HG02852 (cell line): ENCODE results near the gene WNT9A.

Experiments
- ATAC-seq: cut with Tn5 transposase; IDR thresholded peaks from one replicate; pipeline ENCODE4 v1.9.1; 2021; ENCODE audit warnings: mild to moderate bottlenecking, moderate library complexity; ENCODE audit not compliant: unreplicated experiment

The WNT9A gene

DNA sequence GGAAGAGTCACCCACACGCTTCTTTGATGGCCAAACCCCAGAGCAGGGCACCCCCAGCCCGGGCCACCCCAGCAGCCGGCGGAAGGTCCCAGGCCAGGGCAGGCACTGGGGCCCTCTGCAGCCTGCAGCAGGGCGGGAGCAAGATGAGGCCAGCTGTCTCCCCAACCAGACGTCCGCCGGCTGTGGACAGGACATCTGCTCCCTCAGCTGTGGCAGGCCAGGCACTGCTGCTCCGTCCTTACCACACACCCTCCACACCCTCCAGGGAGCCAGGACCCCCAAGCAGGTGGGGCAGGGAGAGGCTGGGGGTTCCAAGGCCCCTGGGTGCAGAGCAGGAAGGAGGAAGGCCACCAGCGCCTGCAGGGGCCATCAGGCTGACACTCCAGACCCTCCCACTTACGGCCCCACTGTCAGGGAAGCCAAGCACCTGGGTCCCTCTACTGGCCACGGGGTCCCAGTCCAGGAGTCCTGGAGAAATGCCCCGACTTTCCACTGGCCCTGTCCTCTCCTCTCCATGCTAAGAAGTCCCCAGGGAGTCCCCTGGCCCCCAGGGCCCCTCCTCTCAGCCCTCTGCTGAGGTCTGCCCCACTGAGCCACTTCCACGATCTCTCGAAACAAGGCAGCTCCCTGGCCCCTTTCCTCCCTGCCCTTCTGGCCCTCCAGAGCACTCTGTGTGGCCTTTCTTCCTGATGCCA, 5.6 kb downstream of the WNT9A start:
- ATAC-seq = no peak

DNA sequence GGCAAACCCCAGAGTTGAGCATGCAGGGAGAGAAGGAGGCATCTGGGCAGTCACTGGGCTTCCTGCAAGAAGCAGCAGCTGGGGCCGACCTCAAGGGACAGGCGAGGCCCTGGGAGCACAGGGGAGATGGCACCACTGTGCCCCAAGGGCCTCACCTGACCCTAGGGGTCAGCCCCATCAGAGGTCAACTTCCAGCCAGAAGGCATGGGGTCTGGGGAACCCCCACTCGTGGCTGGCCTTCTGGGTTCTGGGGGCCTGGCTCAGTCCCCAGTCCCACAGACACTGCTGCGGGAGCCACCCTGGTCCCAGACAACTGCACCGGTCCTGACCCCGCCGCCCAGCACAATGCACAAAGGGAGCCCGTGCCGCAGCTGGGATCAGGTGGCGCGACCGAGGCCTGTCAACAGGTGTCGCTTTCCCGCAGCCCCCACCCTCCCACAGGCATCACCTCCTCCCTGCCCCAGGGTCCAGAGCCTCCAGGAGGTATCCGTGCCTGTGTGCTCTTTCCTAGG, 6.2 kb downstream of the WNT9A start:
- no peak for ATAC-seq

DNA sequence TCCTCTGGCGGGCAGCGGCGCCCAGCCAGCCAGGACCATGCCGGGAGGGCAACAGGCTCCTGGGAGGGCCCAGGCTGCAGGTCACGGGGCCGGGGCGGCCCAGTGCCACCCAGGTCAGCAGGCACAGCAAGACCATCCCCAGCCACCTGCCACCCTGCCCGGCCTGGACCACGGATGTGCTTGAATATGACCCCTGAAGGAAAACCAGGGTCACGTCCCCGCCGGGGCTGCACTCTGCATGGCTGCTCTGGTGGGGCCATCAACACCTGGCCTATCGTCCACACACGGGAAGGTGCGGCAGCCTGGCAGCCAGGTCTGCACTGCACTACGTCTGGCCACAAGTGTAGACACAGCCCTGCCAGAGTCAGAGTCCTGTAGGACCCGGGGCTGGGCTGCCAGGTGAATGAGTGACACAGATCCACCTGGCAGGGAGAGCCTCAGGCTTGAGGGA, 6.9 kb downstream of the WNT9A start:
- ATAC-seq = no peak

DNA sequence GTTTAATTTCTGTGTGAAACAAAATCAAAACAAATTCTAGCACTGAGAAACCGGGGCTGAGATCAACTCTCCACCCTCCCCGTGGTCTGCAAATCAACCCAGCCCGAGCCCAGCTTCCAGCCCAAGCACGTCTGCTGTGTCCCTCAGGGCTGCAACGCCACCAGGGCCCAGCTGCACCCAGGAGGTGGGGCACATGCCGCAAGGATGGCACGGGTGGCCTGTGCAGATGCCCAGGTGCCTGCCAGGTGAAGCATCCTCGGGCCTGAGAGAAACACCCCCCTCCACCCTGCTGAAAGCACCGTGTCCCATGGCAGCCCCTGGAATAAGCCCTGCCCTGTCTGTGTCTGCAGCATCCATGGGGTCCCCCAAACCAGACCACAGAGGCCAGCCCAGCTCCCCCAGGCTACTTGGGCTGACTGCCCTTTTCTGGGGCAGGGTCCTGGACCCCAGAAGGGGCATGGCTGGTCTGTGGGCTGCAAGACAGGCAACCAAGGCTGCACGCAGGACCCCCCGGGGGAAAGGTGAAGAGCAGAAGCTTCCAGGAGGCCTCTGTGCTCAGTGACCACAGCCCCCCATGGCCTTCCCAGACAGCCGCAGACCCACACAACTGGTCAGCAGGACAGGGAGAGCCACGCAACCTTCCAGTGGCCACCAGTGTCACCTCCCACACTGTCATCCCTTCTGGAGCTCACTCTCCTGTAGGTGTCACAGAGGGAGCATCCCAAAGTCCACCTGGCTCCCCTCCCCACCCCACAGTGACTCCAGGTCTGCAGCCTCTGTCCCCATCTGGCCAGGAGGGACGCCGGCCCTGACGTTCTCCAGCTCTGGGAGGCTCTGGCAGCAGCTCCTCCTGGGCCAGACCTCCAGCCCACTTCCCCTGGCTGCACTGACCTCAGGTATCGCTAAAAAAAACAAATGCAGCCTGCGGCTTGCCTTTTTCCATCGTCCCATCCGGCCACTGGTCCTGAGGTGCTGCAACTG, 7.7 kb downstream of the WNT9A start:
- no peak for ATAC-seq

DNA sequence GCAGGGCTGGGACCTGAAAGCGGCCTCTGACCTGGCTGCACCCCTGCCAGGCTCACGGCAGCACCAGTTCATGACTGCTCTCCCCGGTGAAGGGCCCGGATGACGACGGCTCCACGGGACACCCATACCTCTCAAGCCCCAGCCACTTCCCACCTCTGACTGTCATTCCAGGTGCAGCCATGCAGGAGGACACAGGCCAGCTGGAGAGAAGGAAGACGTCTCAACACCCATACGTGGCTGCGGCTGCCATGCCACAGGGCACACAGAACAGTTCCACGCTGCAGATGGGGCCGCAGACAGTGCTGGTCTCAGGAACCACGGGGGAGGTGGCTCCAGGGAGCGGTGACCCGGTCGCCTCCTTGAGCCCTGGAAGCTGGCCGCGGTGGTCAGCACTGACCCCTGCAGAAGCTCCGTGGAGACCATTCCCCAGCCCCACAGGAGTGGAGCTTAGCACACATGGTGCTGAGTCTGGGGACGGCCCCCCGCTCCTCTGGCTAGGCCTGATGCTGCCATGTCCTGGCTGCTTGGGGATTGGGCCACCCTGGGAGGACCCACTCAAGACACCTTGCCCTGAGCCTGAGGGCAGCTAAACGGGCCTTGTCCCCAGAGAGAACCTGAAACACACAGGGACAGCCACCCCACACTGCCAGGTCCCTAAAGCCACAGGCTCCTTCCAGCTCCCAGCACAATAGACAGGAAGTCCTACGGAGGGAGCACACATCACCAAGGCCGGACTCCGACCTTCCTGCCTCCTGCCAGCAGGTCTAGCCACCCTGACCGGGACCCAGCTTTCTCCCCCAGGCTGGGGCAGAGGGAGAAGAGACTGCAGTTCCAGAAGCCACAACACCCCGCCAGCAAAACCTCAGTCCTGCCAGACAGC, 8.6 kb downstream of the WNT9A start:
- ATAC-seq = no peak

DNA sequence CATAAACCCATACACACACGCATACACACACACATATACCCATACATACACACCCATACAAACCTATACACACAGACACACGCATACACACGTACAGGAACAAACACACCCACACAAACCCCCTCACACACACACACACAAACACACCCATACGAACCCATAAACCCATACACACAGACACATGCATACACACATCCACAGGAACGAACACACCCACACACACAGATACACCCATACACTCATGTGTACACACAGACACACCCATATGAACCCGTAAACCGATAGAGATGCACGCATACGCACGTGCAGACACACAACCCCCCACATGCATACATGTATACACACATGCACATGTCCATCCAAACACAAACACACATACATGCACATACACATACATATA, 9.5 kb downstream of the WNT9A start:
- no peak for ATAC-seq

DNA sequence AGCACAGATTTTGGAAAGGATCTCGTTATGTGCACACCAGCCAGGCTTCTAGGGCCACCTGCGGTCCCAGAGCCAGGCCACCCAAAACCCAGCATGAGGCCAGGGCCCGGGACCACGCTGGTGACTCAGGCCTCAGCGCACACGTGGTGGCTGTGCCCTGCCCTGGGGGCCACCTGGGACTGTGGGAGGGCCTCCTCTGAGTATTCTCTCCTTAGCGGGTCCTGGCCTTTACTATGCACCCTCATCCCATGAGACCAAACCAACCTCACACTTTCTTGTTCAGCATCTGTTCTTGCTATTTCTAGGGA, 9.9 kb downstream of the WNT9A start:
- no peak for ATAC-seq

DNA sequence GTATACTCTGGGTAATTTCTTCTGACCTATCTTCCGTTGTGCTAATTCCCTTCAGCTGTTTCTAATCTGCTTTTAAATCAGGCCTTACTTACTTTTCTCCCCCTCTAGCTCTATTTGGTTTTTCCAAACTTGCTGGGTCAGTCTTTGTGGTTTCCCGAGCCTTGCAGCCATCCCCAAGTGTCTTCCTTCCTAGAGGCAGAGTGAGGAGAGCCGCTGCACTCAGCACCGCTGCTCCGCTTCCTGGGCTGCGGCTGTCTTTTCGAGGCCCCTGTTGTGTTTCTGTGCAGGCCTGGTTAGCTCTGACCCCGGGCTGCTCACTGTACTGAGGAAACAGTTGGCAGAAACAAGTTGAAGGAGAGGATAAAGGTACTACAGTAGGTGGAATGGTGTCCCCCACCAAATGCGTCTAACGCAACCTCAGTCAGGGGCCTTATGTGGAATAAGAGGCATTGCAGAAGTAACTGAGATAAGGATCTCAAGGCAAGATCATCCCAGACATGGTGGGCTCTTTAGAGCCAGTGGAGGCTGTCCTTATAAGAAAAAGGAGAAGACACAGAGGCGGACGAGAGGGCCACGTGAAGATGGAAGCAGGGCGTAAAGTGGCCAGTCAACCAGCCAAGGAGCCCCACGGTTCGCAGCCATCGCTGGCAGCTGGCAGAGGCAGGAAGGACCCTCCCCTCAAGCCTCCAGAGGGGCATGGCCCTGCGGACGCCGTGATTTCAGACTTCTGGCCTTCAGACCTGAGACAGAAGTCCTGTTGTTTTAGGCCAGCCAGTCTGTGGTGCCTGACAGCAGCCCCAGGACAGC, 10.5 kb downstream of the WNT9A start:
- ATAC-seq = no peak

DNA sequence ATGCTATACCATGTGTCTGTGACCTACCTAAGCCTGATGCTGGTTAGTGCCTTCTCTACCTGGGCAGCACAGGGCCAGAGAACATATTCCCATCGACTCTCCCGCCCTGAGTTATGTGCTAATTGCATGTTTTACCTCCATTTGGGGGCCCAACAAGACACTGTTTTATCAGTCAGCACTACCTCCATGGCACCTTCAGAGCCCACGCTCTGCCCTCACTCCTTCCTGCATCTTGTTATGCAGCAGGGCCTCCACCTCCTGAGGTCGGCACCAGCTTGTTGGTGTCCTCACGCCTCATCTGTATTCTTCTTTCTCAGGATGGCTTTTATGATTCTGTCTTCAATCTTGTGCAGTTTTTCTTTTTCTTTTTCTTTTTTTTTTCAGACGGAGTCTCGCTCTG, 11.9 kb downstream of the WNT9A start:
- ATAC-seq = no peak

DNA sequence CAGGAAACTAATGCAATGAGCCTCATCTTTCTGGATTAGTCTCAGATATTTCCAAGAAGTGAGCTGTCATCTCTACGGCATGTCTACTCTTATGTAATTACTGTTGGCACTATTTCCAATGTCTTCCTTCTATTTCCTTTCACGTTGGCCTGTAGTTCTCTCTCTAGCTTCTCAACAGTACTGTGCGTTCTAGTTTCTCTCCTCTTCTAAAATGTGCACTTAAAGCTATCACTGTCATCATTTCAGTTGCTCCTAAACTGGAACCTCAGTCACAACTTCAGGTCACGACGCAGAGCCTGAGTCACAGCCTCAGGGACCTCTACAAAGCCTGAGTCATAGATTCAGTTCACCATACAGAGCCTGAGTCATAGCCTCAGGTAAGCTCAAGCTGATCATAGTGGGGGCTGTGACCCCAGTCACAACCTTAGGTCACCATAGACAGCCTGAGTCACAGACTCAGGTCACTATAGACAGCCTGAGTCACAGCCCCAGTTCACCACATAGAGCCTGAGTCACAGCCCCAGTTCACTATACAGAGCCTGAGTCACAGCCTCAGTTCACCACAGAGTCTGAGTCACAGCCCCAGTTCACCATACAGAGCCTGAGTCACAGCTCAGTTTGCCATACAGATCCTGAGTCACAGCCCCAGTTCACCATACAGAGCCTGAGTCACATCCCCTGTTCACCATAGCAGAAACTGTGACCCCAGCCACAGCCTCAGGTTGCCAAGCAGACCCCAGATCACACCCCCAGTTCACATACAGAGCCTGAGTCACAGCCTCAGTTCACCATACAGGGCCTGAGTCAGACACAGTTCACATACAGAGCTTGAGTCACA, 13.0 kb downstream of the WNT9A start:
- no peak for ATAC-seq

DNA sequence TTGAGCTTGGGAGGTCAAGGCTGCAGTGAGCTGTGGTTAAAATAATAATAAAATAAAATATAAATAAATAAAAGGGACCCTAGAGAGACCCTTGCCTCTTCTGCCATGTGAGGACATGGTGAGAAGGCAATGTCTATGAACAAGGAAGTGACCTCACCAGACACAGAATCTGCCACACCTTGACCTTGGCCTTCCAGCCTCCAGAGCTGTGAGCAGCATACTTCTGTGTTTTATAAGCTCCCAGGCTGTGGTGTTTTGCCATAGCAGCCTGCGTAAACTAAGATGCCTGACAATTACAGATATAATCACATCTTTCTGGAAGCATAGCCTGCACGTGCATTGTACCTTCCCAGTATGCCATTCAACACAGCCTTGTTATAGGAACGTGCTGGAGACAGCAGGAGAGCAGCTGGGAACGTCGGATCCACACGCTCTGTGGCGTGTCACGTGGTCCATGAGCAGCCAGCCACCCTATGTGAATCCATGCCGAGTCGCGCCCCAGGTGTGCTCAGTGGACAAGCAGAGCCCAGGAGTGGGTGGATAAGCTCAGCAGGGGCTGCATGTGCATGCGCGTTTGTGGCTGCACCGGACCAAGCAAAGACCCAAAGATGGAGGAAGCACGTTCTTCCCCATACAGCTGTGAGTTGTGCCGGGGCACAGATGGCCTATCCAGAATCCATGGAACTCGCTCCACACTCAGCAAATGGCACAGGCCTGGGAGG, 17.8 kb downstream of the WNT9A start:
- no peak for ATAC-seq

DNA sequence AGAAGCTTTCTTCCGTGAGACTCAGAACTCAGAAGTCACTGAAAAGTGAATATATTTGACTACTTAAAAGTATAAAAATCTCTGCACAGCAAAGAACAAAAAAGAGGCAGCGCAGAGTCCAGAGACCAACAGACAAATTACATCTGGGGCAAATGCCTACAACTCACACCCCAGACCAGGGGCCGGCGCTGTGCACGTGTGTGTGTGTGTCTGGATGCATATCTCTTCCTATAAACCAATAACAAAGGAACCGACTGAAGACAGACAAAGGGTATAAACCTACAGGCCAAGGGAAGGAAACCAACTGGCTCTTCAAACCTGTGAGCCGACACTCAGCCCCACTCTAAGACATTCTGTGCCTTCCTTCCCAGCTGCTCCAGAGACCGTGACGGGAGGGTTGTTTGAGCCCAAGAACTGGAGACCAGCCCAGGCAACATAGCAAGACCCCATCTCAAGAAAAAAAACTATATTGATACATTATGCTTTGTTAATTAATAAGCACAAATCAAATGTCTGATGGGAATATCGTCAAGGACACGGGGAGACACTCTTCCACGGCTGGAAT, 18.8 kb downstream of the WNT9A start:
- no peak for ATAC-seq

DNA sequence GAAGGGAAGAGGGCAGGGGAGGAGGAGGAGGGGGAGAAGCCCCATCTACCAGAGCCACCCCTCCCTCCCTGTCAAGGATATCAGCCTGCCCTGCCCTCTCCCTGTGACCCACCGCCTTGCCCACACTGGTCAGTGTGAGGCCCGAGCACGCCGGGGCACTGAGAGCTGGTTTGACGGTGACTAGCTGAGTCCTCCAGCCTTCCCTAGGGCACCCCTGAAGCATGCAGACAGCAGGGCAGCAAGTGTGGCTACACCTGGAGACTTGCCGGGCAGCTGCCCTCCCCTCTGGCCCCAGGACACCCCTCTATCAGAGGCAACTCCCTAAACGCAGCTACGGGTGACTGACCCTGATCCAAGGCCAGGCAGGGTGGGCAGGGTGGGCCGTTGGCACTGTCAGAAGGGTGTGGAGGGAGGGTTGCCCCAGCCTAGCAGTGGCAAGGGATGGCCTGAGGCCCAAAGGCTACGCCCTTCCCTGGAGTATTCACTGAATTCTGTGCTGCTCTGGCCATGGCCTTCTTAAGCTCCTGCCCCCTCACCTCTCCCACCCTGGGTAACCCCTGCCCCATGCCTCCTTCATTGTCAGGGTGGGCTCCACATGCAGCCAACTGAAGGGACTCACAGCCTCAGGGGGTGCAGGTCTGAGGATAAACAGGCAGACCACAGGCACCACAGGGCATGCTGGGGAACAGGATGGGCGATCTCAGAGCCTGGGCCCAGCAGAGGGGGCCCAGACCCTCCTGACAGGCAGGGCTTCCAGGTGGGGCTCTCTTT, 19.6 kb downstream of the WNT9A start:
- no peak for ATAC-seq

DNA sequence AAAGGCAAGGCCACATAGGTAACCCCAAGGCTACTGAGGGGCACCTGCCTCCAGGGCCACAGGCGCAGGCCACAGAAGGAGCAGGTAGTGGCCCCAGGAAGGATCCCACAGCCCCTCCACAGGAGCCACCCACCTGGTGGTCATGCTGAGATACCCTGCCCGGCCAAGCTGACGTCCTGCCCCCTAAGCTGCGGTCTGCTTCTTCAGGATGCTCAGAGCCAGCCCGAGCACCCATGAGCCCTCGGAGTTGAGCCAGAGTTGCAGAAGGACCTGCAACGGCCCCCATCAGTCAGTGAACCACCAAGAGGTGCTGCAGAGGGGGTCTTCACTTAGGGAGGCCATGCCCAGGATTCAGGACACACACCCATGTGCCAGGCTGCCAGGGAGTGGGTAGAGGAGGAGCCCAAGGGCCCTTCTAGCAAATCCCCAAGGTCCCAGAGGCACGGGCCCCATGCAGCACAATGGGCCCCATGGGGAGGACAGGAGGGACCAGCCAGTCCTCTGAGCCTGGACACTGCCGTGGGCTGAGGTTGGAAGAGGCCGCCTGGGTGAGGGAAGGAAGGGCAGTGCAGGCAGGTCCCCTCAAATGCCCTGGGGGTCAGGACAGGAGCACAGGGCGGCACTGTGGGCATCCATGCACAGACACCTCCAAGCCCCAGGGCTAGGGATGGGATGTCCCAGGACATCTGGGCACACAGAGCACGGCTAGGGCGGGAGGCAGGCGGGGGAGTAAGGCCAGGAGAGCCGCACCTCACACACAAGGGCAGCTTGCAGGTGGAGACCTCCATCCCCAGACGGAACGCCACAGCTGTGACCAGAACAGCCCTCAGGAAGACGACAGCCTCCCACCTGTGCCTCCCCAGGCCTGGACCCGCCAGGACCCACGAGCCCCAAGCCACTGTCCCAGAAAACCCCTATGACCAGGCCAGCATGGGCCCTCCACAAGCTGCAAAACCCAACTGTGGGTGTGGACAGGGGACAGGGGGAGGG, 20.5 kb downstream of the WNT9A start:
- no peak for ATAC-seq

DNA sequence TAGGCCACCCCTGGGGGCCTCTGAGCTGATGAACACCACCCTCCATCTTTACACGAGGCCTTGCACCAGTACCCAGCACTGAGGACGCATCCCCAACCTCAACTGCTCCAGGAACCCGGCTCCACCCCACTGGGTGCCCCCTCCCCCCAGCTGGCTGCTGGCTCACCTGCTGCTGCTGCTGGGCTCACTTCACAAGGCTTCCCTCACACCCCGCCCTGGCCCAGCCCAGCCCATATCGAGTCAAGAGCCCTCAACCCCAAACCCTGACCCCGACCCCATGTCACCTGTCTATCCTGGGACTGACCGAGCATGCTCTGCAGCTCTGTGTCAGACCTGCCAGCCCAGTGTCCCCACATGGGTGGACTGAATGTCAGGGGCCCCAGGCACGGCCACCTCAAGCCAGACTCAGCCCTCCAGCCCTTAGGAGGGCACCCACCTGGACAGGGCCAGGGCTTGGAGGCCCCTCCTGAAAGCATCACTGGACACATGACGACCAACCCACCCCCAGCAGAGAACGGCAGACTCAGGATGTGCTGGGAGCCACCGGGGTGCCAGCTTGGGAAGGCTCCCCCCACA, 21.4 kb downstream of the WNT9A start:
- ATAC-seq = no peak

DNA sequence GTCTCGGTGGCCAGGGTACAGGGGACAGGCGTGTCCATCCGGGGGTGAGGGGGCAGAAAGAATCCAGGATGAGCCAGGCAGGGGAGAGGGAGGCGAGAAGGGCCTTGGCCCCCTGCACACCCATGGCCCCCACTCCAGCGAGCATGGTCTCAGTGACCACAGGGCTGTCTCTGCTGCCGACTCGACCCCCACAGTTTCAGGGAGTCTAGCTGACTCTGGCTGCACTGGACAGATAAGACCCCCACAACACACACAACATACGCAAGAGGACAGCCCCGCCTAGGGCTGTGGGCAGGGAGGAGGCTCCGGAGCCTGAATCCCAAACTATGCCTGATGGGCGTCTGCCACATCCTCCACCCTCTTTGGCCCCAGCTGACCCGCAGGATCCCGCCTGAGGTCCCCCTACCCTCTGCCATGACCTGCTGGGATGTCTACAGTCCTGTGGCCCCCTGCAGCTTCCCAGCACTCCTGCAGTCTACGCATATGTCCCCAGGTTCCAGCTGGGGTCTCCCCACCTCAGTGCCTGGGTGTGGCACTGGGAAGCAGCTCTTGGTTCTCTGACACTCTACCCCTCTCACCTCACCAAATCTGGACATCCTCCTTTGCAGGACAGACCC, 22.0 kb downstream of the WNT9A start:
- ATAC-seq = no peak
